ENCODE data around the gene CYB5R4.

The CYB5R4 gene

GRCh38 chr6:83859410-83860358 lies at the start of gene CYB5R4:
TSS of gene CYB5R4 (plus strand) at chr6:83859689. CDS start at chr6:83859783, 94 bp downstream.
- peak; percentile 82 for DNase-seq (ENCODE audit: low read depth in 2 of 2)

- DNase-seq (ENCODE audit: low read depth in 2 of 2): no peak
Observed at GRCh38 chr6:83812595-83812994, 46.9 kb upstream of the CYB5R4 start.

GRCh38 chr6:83815631-83816272 lies 43.7 kb upstream of the CYB5R4 start:
- no peak for DNase-seq (ENCODE audit: low read depth in 2 of 2)

GRCh38 chr6:83822629-83823169 lies 36.8 kb upstream of the CYB5R4 start:
- DNase-seq (ENCODE audit: low read depth in 2 of 2): no peak

- no peak for DNase-seq (ENCODE audit: low read depth in 2 of 2)
Observed at GRCh38 chr6:83824388-83824801, 35.1 kb upstream of the CYB5R4 start.

GRCh38 chr6:83824831-83825230 lies 34.7 kb upstream of the CYB5R4 start:
- no peak for DNase-seq (ENCODE audit: low read depth in 2 of 2)

GRCh38 chr6:83827050-83827449 lies 32.4 kb upstream of the CYB5R4 start:
- DNase-seq (ENCODE audit: low read depth in 2 of 2): no peak

- no peak for DNase-seq (ENCODE audit: low read depth in 2 of 2)
Observed at GRCh38 chr6:83838727-83839126, 20.8 kb upstream of the CYB5R4 start.

- DNase-seq (ENCODE audit: low read depth in 2 of 2): no peak
Observed at GRCh38 chr6:83844170-83844569, 15.3 kb upstream of the CYB5R4 start.

- no peak for DNase-seq (ENCODE audit: low read depth in 2 of 2)
Observed at GRCh38 chr6:83846291-83846690, 13.2 kb upstream of the CYB5R4 start.

GRCh38 chr6:83847179-83847578 lies 12.3 kb upstream of the CYB5R4 start:
- no peak for DNase-seq (ENCODE audit: low read depth in 2 of 2)

- no peak for DNase-seq (ENCODE audit: low read depth in 2 of 2)
Observed at GRCh38 chr6:83849127-83849526, 10.4 kb upstream of the CYB5R4 start.

GRCh38 chr6:83849610-83850009 lies 9.9 kb upstream of the CYB5R4 start:
- DNase-seq (ENCODE audit: low read depth in 2 of 2): no peak

- no peak for DNase-seq (ENCODE audit: low read depth in 2 of 2)
Observed at GRCh38 chr6:83852528-83853177, 6.8 kb upstream of the CYB5R4 start.

- no peak for DNase-seq (ENCODE audit: low read depth in 2 of 2)
Observed at GRCh38 chr6:83853178-83854000, 6.1 kb upstream of the CYB5R4 start, which contains the start of gene RIPPLY2. TSS of gene RIPPLY2 (plus strand) at chr6:83853360. CDS start at chr6:83853417, 57 bp downstream.

- no peak for DNase-seq (ENCODE audit: low read depth in 2 of 2)
Observed at GRCh38 chr6:83854001-83854501, 5.4 kb upstream of the CYB5R4 start.

GRCh38 chr6:83854766-83855165 lies 4.7 kb upstream of the CYB5R4 start:
- DNase-seq (ENCODE audit: low read depth in 2 of 2): no peak

- no peak for DNase-seq (ENCODE audit: low read depth in 2 of 2)
Observed at GRCh38 chr6:83860359-83860755, 868 bp downstream of the CYB5R4 start.

GRCh38 chr6:83860782-83861495 lies 1.4 kb downstream of the CYB5R4 start:
- DNase-seq (ENCODE audit: low read depth in 2 of 2): no peak

- no peak for DNase-seq (ENCODE audit: low read depth in 2 of 2)
Observed at GRCh38 chr6:83862776-83863471, 3.4 kb downstream of the CYB5R4 start.
